B cell (primary cell): ENCODE data around the gene DIS3L2. TPM values are rescaled to one million over a fixed set of nuclear protein-coding genes. Genes with fewer than 3 reads are reported as not detected.

ENCODE experiments used
- ATAC-seq: fragments of 200-7000 bp; cut with Tn5 transposase; one replicate; pipeline ENCODE4 v1.10.0; 2021; ENCODE audit warnings: low read depth, mild to moderate bottlenecking, moderate number of reproducible peaks, moderate library complexity
- CTCF ChIA-PET: fragments of 350-600 bp; sonication (Branson Sonifier 250); formaldehyde crosslinking; loops from one replicate; lab custom pipeline; 2021; ENCODE audit warnings: antibody characterized with exemption, inconsistent platforms; lab: Charles Lee
- POLR2A ChIA-PET: fragments of 350-600 bp; sonication (Branson Sonifier 250); formaldehyde crosslinking; loops from one replicate; lab custom pipeline; 2021; ENCODE audit warnings: antibody characterized with exemption; lab: Charles Lee
- DNase-seq: peaks from one replicate; pipeline ENCODE4 v3.0.0; 2013
- H2AFZ ChIP-seq: 2 replicates; pipeline ENCODE4 v1.6.1; 2012; ENCODE audit warnings: mild to moderate bottlenecking, low read depth, low read length; ENCODE audit not compliant: insufficient read depth, poor library complexity, severe bottlenecking
- H3K27ac ChIP-seq, 2 donors: 1 replicate in 1 of 2; 2 replicates in 1 of 2; pipeline ENCODE4 v1.5.1; 2012 to 2013; ENCODE audit warnings: low read length in 2 of 2, mild to moderate bottlenecking in 2 of 2, moderate library complexity in 1 of 2
- H3K27me3 ChIP-seq, 4 experiments: fragments of 200-600 bp in 1 of 4; sonication (generic) in 1 of 4; replicated peaks in 1 of 4; 1 replicate in 2 of 4; 2 replicates in 2 of 4; pipeline versions ENCODE4 v1.6.1 to v1.7.0; 2013 to 2016; ENCODE audit warnings: low read length in 3 of 4, mild to moderate bottlenecking in 2 of 4, mixed read lengths in 1 of 4, moderate library complexity in 1 of 4; ENCODE audit not compliant: insufficient read depth in 4 of 4, control insufficient read depth in 3 of 4; ENCODE audit errors: control extremely low read depth in 1 of 4
- H3K36me3 ChIP-seq, 2 experiments: replicated peaks in 1 of 2; 1 replicate in 1 of 2; 2 replicates in 1 of 2; pipeline versions ENCODE4 v1.6.1 to v1.7.1; 2013; ENCODE audit warnings: low read length in 1 of 2; ENCODE audit not compliant: insufficient read depth in 2 of 2, control insufficient read depth in 1 of 2; ENCODE audit errors: control extremely low read depth in 1 of 2, extremely low read depth in 1 of 2
- H3K4me1 ChIP-seq, 2 donors: fragments of 200-600 bp in 1 of 2; sonication (generic) in 1 of 2; 1 replicate in 1 of 2; 2 replicates in 1 of 2; pipeline versions ENCODE4 v1.5.1 to v1.6.1; 2013 to 2017; ENCODE audit warnings: low read length in 2 of 2; ENCODE audit not compliant: control insufficient read depth in 2 of 2, insufficient read depth in 2 of 2
- H3K4me2 ChIP-seq: replicated peaks from 2 replicates; pipeline ENCODE3; 2012; ENCODE audit warnings: mild to moderate bottlenecking, low read depth, low read length; ENCODE audit not compliant: poor library complexity, severe bottlenecking
- H3K4me3 ChIP-seq, 5 experiments: fragments of 200-600 bp in 1 of 5; sonication (generic) in 1 of 5; 1 replicate in 3 of 5; 2 replicates in 2 of 5; pipeline versions ENCODE4 v1.5.1 to v1.7.0; 2011 to 2016; ENCODE audit warnings: low read length in 4 of 5, mild to moderate bottlenecking in 4 of 5, low read depth in 2 of 5, control low read depth in 1 of 5, moderate library complexity in 1 of 5; ENCODE audit not compliant: insufficient read depth in 1 of 5; ENCODE audit errors: control extremely low read depth in 1 of 5, extremely low read depth in 1 of 5
- H3K79me2 ChIP-seq: fragments of 200-600 bp; sonication (generic); one replicate; pipeline ENCODE4 v1.6.0; 2016; ENCODE audit warnings: low read length; ENCODE audit not compliant: control insufficient read depth, insufficient read depth
- H3K9ac ChIP-seq: fragments of 200-600 bp; sonication (generic); 2 replicates; pipeline ENCODE4 v1.6.1; 2017; ENCODE audit warnings: mild to moderate bottlenecking, low read length, moderate library complexity
- H3K9me3 ChIP-seq, 3 donors: one replicate each; pipeline versions ENCODE4 v1.6.1 to v1.7.1; 2013; ENCODE audit warnings: low read length in 2 of 3; ENCODE audit not compliant: control insufficient read depth in 2 of 3, insufficient read depth in 1 of 3; ENCODE audit errors: control extremely low read depth in 1 of 3
- H4K20me1 ChIP-seq: 2 replicates; pipeline ENCODE4 v1.6.0; 2012; ENCODE audit warnings: mild to moderate bottlenecking, low read length; ENCODE audit not compliant: insufficient read depth, control insufficient read depth, poor library complexity, severe bottlenecking
- H3K27ac Mint-ChIP-seq: one replicate; pipeline ENCODE4 v1.8.0; 2021; ENCODE audit warnings: mixed read lengths
- H3K27me3 Mint-ChIP-seq: one replicate; pipeline ENCODE4 v1.8.0; 2021; ENCODE audit warnings: mixed read lengths
- H3K4me1 Mint-ChIP-seq: one replicate; pipeline ENCODE4 v1.8.0; 2021; ENCODE audit warnings: mixed read lengths
- H3K4me3 Mint-ChIP-seq: one replicate; pipeline ENCODE4 v1.8.0; 2021; ENCODE audit warnings: mixed read lengths
- H3K9me3 Mint-ChIP-seq: one replicate; pipeline ENCODE4 v1.8.0; 2022; ENCODE audit warnings: mixed read lengths; ENCODE audit not compliant: insufficient read depth
- EZH2 ChIP-seq: IDR thresholded peaks from 2 replicates; pipeline ENCODE4 v1.6.1; 2012; ENCODE audit warnings: borderline replicate concordance, low read depth, mild to moderate bottlenecking, moderate library complexity, low read length; ENCODE audit not compliant: insufficient read depth, poor library complexity, severe bottlenecking
- WGBS: methylation state at CpG from one replicate; pipeline ENCODE4 v1.1.5; 2013; ENCODE audit warnings: missing lambda C conversion rate; ENCODE audit not compliant: insufficient coverage; 5-methylcytosine and 5-hydroxymethylcytosine counted together
- intact Hi-C: fragments of 100-400 bp; cut with micrococcal nuclease; formaldehyde crosslinking; loops from one replicate; pipeline ENCODE4 v1.10.0; 2022
- polyA plus RNA-seq: library from polyadenylated mRNA; depleted of rRNA; stranded (reverse); fragments of >200 nt; gene quantifications from 2 replicates; pipeline ENCODE4 v1.2.3, GENCODE V29; 2012
- total RNA-seq, 2 donors: library from RNA; stranded (reverse); fragments of 120-200 nt in 1 of 2; gene quantifications; 1 replicate in 1 of 2; 2 replicates in 1 of 2; pipeline versions ENCODE4 v1.2.3 to v1.2.4, GENCODE V29; 2013 to 2022
- TF ChIP-seq, protein P1 (sequence below): fragments of 200-600 bp; IDR thresholded peaks from one replicate; pipeline ENCODE4 v1.8.0; 2022; ENCODE audit warnings: antibody characterized with exemption, mild to moderate bottlenecking

Gene DIS3L2
- total and polyA plus RNA-seq, 2 donors (not counting 1 experiment from before 2014, with no cell fraction given) = 34.5 to 70.1 TPM

GRCh38 chr2:232203166-232203891 lies 241.8 kb downstream of the DIS3L2 start:
- TF ChIP-seq EZH2 = no peak
- TF ChIP-seq, protein P1, sequence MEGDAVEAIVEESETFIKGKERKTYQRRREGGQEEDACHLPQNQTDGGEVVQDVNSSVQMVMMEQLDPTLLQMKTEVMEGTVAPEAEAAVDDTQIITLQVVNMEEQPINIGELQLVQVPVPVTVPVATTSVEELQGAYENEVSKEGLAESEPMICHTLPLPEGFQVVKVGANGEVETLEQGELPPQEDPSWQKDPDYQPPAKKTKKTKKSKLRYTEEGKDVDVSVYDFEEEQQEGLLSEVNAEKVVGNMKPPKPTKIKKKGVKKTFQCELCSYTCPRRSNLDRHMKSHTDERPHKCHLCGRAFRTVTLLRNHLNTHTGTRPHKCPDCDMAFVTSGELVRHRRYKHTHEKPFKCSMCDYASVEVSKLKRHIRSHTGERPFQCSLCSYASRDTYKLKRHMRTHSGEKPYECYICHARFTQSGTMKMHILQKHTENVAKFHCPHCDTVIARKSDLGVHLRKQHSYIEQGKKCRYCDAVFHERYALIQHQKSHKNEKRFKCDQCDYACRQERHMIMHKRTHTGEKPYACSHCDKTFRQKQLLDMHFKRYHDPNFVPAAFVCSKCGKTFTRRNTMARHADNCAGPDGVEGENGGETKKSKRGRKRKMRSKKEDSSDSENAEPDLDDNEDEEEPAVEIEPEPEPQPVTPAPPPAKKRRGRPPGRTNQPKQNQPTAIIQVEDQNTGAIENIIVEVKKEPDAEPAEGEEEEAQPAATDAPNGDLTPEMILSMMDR = no peak
- ChIA-PET POLR2A (no interaction called here), CTCF (interaction anchor here (0.5 kb wide), 1 partner anchor 18 kb away, joined by 3 read pairs; no protein-coding TSS in a partner anchor)
- intact Hi-C loops = no loop called here
- no peaks in the 10 kb centered on the region for H4K20me1 ChIP-seq
- H3K4me2 ChIP-seq = no peak overlapping the region
- H3K4me1 ChIP-seq = no peaks in the 10 kb centered on the region
- no peak overlapping the region for H3K4me3 Mint-ChIP-seq
- no peaks in the 10 kb centered on the region for H3K4me1 Mint-ChIP-seq
- no peaks in the 10 kb centered on the region for H3K79me2 ChIP-seq
- no peak overlapping the region for H3K27ac Mint-ChIP-seq
- ATAC-seq = no peak
- H3K9me3 Mint-ChIP-seq = no peaks in the 10 kb centered on the region
- H3K9ac ChIP-seq = no peak overlapping the region
- peaks cover 0 to 2% of the 10 kb centered on the region in 2 experiments for H3K36me3 ChIP-seq
- H3K27me3 Mint-ChIP-seq = no peaks in the 10 kb centered on the region
- no peaks in the 10 kb centered on the region for H3K9me3 ChIP-seq
- H3K27ac ChIP-seq = no peak overlapping the region
- H2AFZ ChIP-seq = no peak overlapping the region
- DNase-seq = no peak
- 100% methylated on average over 2 of the region's 5 CpGs for WGBS
- H3K27me3 ChIP-seq = no peaks in the 10 kb centered on the region
- H3K4me3 ChIP-seq = no peak overlapping the region

DNA sequence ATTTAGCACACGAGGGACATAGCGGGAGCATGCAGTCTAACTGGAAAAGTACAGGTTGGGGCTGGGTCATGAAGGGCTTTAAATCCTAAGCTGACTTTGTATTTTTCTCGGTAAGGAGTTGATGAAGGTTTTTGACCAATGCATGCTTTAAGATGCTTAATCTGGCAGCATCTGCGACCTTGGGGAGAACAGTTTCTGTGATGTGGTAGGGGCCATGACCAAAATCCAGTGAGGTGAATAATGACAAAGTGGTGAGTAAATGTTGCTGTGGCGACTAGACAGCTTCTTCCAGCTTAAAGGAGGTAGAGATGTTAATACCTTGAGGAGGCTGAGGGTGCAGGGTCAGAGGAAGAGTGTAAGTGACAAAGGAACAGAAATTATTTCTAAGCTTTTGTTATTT lies 242.4 kb downstream of the DIS3L2 start:
- no peaks in the 10 kb centered on the region for H3K9me3 Mint-ChIP-seq

More for the DNA sequence above, 242.4 kb downstream of the DIS3L2 start:
- no peaks in the 10 kb centered on the region for H4K20me1 ChIP-seq
- H3K27me3 ChIP-seq = no peaks in the 10 kb centered on the region
- no peak for TF ChIP-seq EZH2
- TF ChIP-seq, protein P1 = no peak
- no peak overlapping the region for H2AFZ ChIP-seq
- no peak overlapping the region for H3K4me3 ChIP-seq
- no peaks in the 10 kb centered on the region for H3K9me3 ChIP-seq
- no peak overlapping the region for H3K27ac ChIP-seq
- no peaks in the 10 kb centered on the region for H3K4me1 Mint-ChIP-seq
- no peak overlapping the region for H3K9ac ChIP-seq
- POLR2A ChIA-PET = no interaction called here
- WGBS = 64% methylated on average over 5 of the region's 5 CpGs
- no peak overlapping the region for H3K4me2 ChIP-seq
- CTCF ChIA-PET = interaction anchor here (0.5 kb wide), 1 partner anchor 17 kb away, joined by 3 read pairs; no protein-coding TSS in a partner anchor
- no peak overlapping the region for H3K27ac Mint-ChIP-seq
- DNase-seq (no peak), ATAC-seq (no peak)
- no peak overlapping the region for H3K4me3 Mint-ChIP-seq
- no peaks in the 10 kb centered on the region for H3K27me3 Mint-ChIP-seq
- no peaks in the 10 kb centered on the region for H3K4me1 ChIP-seq
- peaks cover 0 to 2% of the 10 kb centered on the region in 2 experiments for H3K36me3 ChIP-seq
- no peaks in the 10 kb centered on the region for H3K79me2 ChIP-seq
- intact Hi-C loops = no loop called here
